Natural killer cell (primary cell): ENCODE data around the gene CDC42EP3. TPM values are rescaled to one million over a fixed set of nuclear protein-coding genes. Genes with fewer than 3 reads are reported as not detected.

Source experiments
- ATAC-seq, 3 donors: fragments of 150-1000 bp in 2 of 3; fragments of 200-7000 bp in 1 of 3; cut with Tn5 transposase; 1 replicate in 1 of 3; 2 replicates in 2 of 3; pipeline ENCODE4 v1.10.0; 2021; ENCODE audit warnings: mild to moderate bottlenecking in 2 of 3, moderate library complexity in 2 of 3
- DNase-seq, 2 donors: peaks; one replicate each; pipeline versions ENCODE4 v3.0.0 to v3.0.0-alpha.2; 2013 to 2021; ENCODE audit warnings: mixed read lengths in 1 of 2
- H3K27ac ChIP-seq: one replicate; pipeline ENCODE4 v1.5.1; 2013; ENCODE audit warnings: mild to moderate bottlenecking, low read length
- H3K27me3 ChIP-seq: one replicate; pipeline ENCODE4 v1.6.1; 2013; ENCODE audit warnings: low read length; ENCODE audit not compliant: control insufficient read depth, insufficient read depth
- H3K36me3 ChIP-seq: one replicate; pipeline ENCODE4 v1.6.1; 2013; ENCODE audit warnings: low read length; ENCODE audit not compliant: control insufficient read depth, insufficient read depth
- H3K4me1 ChIP-seq: one replicate; pipeline ENCODE4 v1.6.1; 2013; ENCODE audit warnings: low read length; ENCODE audit not compliant: control insufficient read depth, insufficient read depth
- H3K4me3 ChIP-seq: one replicate; pipeline ENCODE4 v1.5.1; 2013; ENCODE audit warnings: low read length
- H3K9me3 ChIP-seq: one replicate; pipeline ENCODE4 v1.6.1; 2013; ENCODE audit warnings: low read length; ENCODE audit not compliant: control insufficient read depth, insufficient read depth
- H3K27ac Mint-ChIP-seq, 2 donors: one replicate each; pipeline ENCODE4 v1.8.0; 2022; ENCODE audit warnings: mild to moderate bottlenecking in 2 of 2, mixed read lengths in 2 of 2, moderate library complexity in 1 of 2
- H3K27me3 Mint-ChIP-seq, 2 donors: one replicate each; pipeline ENCODE4 v1.8.0; 2022; ENCODE audit warnings: low read depth in 2 of 2, mixed read lengths in 2 of 2
- H3K36me3 Mint-ChIP-seq: one replicate; pipeline ENCODE4 v1.8.0; 2022; ENCODE audit warnings: mixed read lengths
- H3K4me1 Mint-ChIP-seq, 2 donors: one replicate each; pipeline ENCODE4 v1.8.0; 2022; ENCODE audit warnings: mixed read lengths in 2 of 2
- H3K4me3 Mint-ChIP-seq: one replicate; pipeline ENCODE4 v1.8.0; 2022; ENCODE audit warnings: mild to moderate bottlenecking, moderate library complexity, mixed read lengths
- H3K9me3 Mint-ChIP-seq, 2 donors: one replicate each; pipeline ENCODE4 v1.8.0; 2022; ENCODE audit warnings: mixed read lengths in 2 of 2
- CTCF ChIP-seq: fragments of 200-600 bp; IDR thresholded peaks from one replicate; pipeline ENCODE4 v1.8.0; 2022; ENCODE audit warnings: antibody characterized with exemption
- WGBS: methylation state at CpG from one replicate; pipeline ENCODE4 v1.1.7; 2013; ENCODE audit warnings: missing lambda C conversion rate; ENCODE audit not compliant: insufficient coverage; 5-methylcytosine and 5-hydroxymethylcytosine counted together
- intact Hi-C: fragments of 100-400 bp; cut with micrococcal nuclease; formaldehyde crosslinking; loops from one replicate; pipeline ENCODE4 v1.14.2; 2022
- total RNA-seq, 4 donors: library from RNA; stranded (reverse); fragments of 120-200 nt in 1 of 4; gene quantifications; one replicate each; pipeline versions ENCODE4 v1.2.3 to v1.2.4, GENCODE V29; 2013 to 2022

Gene CDC42EP3
- total RNA-seq, 3 donors from 2014 or later (not counting 1 experiment from before 2014, with no cell fraction given): 73.9 to 105 (median 84.6) TPM

GRCh38 chr2:37639631-37640030, 31.8 kb downstream of the CDC42EP3 start:
- Mint-ChIP-seq H3K9me3 (no peaks in the 10 kb centered on the region), H3K27ac (peak overlapping the region; percentile 91 to 96), H3K36me3 (peaks cover 28% of the 10 kb centered on the region), H3K27me3 (no peaks in the 10 kb centered on the region), H3K4me1 (peaks cover 78 to 82% of the 10 kb centered on the region in 2 donors), H3K4me3 (no peak overlapping the region)
- Histone ChIP-seq H3K27ac (no peak overlapping the region), H3K9me3 (no peaks in the 10 kb centered on the region), H3K36me3 (peaks cover 35% of the 10 kb centered on the region), H3K27me3 (no peaks in the 10 kb centered on the region), H3K4me3 (no peak overlapping the region), H3K4me1 (peaks cover 39% of the 10 kb centered on the region)
- intact Hi-C loops: loop anchor here (5.0 kb wide), 1 partner anchor 33 kb away; the partner anchor contains the start of gene CDC42EP3
- 94% methylated on average over 3 of the region's 3 CpGs for WGBS
- TF ChIP-seq CTCF: no peak
- DNase-seq: no peak
- no peak for ATAC-seq

- Mint-ChIP-seq H3K9me3 (peaks cover 0 to 2% of the 10 kb centered on the region in 2 donors), H3K36me3 (peaks cover 28% of the 10 kb centered on the region), H3K27me3 (no peaks in the 10 kb centered on the region), H3K27ac (peak overlapping the region; percentile 91 to 96), H3K4me3 (no peak overlapping the region), H3K4me1 (peaks cover 78 to 82% of the 10 kb centered on the region in 2 donors)
- Histone ChIP-seq H3K36me3 (peaks cover 29% of the 10 kb centered on the region), H3K27ac (no peak overlapping the region), H3K9me3 (no peaks in the 10 kb centered on the region), H3K4me3 (no peak overlapping the region), H3K27me3 (no peaks in the 10 kb centered on the region), H3K4me1 (peaks cover 37% of the 10 kb centered on the region)
- intact Hi-C loops: loop anchor here (5.0 kb wide), 1 partner anchor 33 kb away; the partner anchor contains the start of gene CDC42EP3
- ATAC-seq (no peak), DNase-seq (no peak)
- 100% methylated on average over 3 of the region's 3 CpGs for WGBS
- no peak for TF ChIP-seq CTCF
Measured at GRCh38 chr2:37638973-37639372, 32.5 kb downstream of the CDC42EP3 start.

GRCh38 chr2:37637985-37638384, 33.5 kb downstream of the CDC42EP3 start:
- no CpG with 5 or more reads among the region's 2 CpGs for WGBS
- no peak for TF ChIP-seq CTCF
- Histone ChIP-seq H3K27me3 (no peaks in the 10 kb centered on the region), H3K9me3 (no peaks in the 10 kb centered on the region), H3K36me3 (peaks cover 21% of the 10 kb centered on the region), H3K4me1 (peaks cover 40% of the 10 kb centered on the region), H3K27ac (no peak overlapping the region), H3K4me3 (no peak overlapping the region)
- peaks cover 0 to 2% of the 10 kb centered on the region in 2 donors for H3K9me3 Mint-ChIP-seq
- H3K27ac Mint-ChIP-seq: peak overlapping the region; percentile 91 to 96
- DNase-seq (no peak), ATAC-seq (no peak)
- H3K27me3 Mint-ChIP-seq: no peaks in the 10 kb centered on the region
- H3K4me3 Mint-ChIP-seq: no peak overlapping the region
- H3K36me3 Mint-ChIP-seq: peaks cover 19% of the 10 kb centered on the region
- peaks cover 72 to 82% of the 10 kb centered on the region in 2 donors for H3K4me1 Mint-ChIP-seq
- intact Hi-C loops: loop anchor here (5.0 kb wide), 1 partner anchor 34 kb away; the partner anchor contains the start of gene CDC42EP3
